Stomach smooth muscle (tissue), 2 donors: ENCODE results near the gene RSPO4.

Experiments used
- H3K27ac ChIP-seq: one replicate; pipeline ENCODE4 v1.7.0; 2013; ENCODE audit warnings: mild to moderate bottlenecking, low read length, inconsistent platforms
- H3K27me3 ChIP-seq, 2 donors: one replicate each; pipeline ENCODE4 v1.7.0; 2013; ENCODE audit warnings: low read length in 2 of 2; ENCODE audit not compliant: insufficient read depth in 2 of 2, control insufficient read depth in 1 of 2
- H3K36me3 ChIP-seq, 2 donors: one replicate each; pipeline ENCODE4 v1.7.0; 2013; ENCODE audit warnings: low read length in 2 of 2; ENCODE audit not compliant: control insufficient read depth in 2 of 2, insufficient read depth in 2 of 2
- H3K4me1 ChIP-seq: one replicate; pipeline ENCODE4 v1.7.0; 2013; ENCODE audit warnings: low read length; ENCODE audit not compliant: control insufficient read depth, insufficient read depth
- H3K4me3 ChIP-seq, 2 donors: one replicate each; pipeline ENCODE4 v1.7.0; 2013; ENCODE audit warnings: low read length in 2 of 2
- H3K9ac ChIP-seq, 2 donors: one replicate each; pipeline ENCODE4 v1.7.0; 2013; ENCODE audit warnings: low read length in 2 of 2, mild to moderate bottlenecking in 1 of 2
- H3K9me3 ChIP-seq, 2 donors: one replicate each; pipeline ENCODE4 v1.7.0; 2013; ENCODE audit warnings: low read length in 2 of 2; ENCODE audit not compliant: control insufficient read depth in 2 of 2
- donor health status: healthy.
- donor health status: Pancreatic carcinoma.

RSPO4 gene

GRCh38 chr20:1003920-1004697 is 2.0 kb upstream of the RSPO4 start:
- Histone ChIP-seq H3K9me3 (peaks cover 0 to 1% of the 10 kb centered on the region in 2 donors), H3K27ac (no peak overlapping the region), H3K4me3 (no peak overlapping the region), H3K4me1 (no peaks in the 10 kb centered on the region), H3K9ac (no peak overlapping the region), H3K36me3 (no peaks in the 10 kb centered on the region), H3K27me3 (peaks cover 28 to 35% of the 10 kb centered on the region in 2 donors)

- no peaks in the 10 kb centered on the region for H3K9me3 ChIP-seq
- H3K27me3 ChIP-seq: peaks cover 28 to 38% of the 10 kb centered on the region in 2 donors
- no peaks in the 10 kb centered on the region for H3K4me1 ChIP-seq
- no peak overlapping the region for H3K4me3 ChIP-seq
- no peak overlapping the region for H3K27ac ChIP-seq
- no peak overlapping the region for H3K9ac ChIP-seq
- H3K36me3 ChIP-seq: no peaks in the 10 kb centered on the region
Measured at GRCh38 chr20:1002682-1003561, 811 bp upstream of the RSPO4 start.

GRCh38 chr20:1001116-1001515 is 995 bp downstream of the RSPO4 start:
- Histone ChIP-seq H3K27ac (no peak overlapping the region), H3K36me3 (no peaks in the 10 kb centered on the region), H3K4me3 (no peak overlapping the region), H3K9ac (no peak overlapping the region), H3K27me3 (peaks cover 28 to 38% of the 10 kb centered on the region in 2 donors), H3K9me3 (no peaks in the 10 kb centered on the region), H3K4me1 (no peaks in the 10 kb centered on the region)

GRCh38 chr20:998231-998830 is 3.8 kb downstream of the RSPO4 start:
- H3K27me3 ChIP-seq: peaks cover 18 to 25% of the 10 kb centered on the region in 2 donors
- no peaks in the 10 kb centered on the region for H3K36me3 ChIP-seq
- no peak overlapping the region for H3K27ac ChIP-seq
- H3K9me3 ChIP-seq: no peaks in the 10 kb centered on the region
- no peak overlapping the region for H3K4me3 ChIP-seq
- H3K9ac ChIP-seq: no peak overlapping the region
- no peaks in the 10 kb centered on the region for H3K4me1 ChIP-seq

GRCh38 chr20:997486-997885 is 4.6 kb downstream of the RSPO4 start:
- Histone ChIP-seq H3K27ac (no peak overlapping the region), H3K27me3 (peaks cover 13 to 17% of the 10 kb centered on the region in 2 donors), H3K4me3 (no peak overlapping the region), H3K4me1 (no peaks in the 10 kb centered on the region), H3K9me3 (no peaks in the 10 kb centered on the region), H3K36me3 (no peaks in the 10 kb centered on the region), H3K9ac (no peak overlapping the region)

- H3K36me3 ChIP-seq: no peaks in the 10 kb centered on the region
- peaks cover 12 to 19% of the 10 kb centered on the region in 2 donors for H3K27me3 ChIP-seq
- H3K4me3 ChIP-seq: no peak overlapping the region
- no peaks in the 10 kb centered on the region for H3K9me3 ChIP-seq
- no peaks in the 10 kb centered on the region for H3K4me1 ChIP-seq
- H3K27ac ChIP-seq: no peak overlapping the region
- H3K9ac ChIP-seq: no peak overlapping the region
Measured at GRCh38 chr20:997016-997415, 5.1 kb downstream of the RSPO4 start.

- Histone ChIP-seq H3K9me3 (no peaks in the 10 kb centered on the region), H3K4me3 (no peak overlapping the region), H3K36me3 (no peaks in the 10 kb centered on the region), H3K4me1 (no peaks in the 10 kb centered on the region), H3K9ac (no peak overlapping the region), H3K27ac (no peak overlapping the region), H3K27me3 (peaks cover 8 to 19% of the 10 kb centered on the region in 2 donors)
Measured at GRCh38 chr20:995170-995569, 6.9 kb downstream of the RSPO4 start.

GRCh38 chr20:992801-993535 is 9.1 kb downstream of the RSPO4 start:
- no peaks in the 10 kb centered on the region for H3K36me3 ChIP-seq
- no peak overlapping the region for H3K27ac ChIP-seq
- H3K9ac ChIP-seq: no peak overlapping the region
- H3K27me3 ChIP-seq: peaks cover 13 to 20% of the 10 kb centered on the region in 2 donors
- no peak overlapping the region for H3K4me3 ChIP-seq
- no peaks in the 10 kb centered on the region for H3K9me3 ChIP-seq
- no peaks in the 10 kb centered on the region for H3K4me1 ChIP-seq

GRCh38 chr20:991850-992249 is 10.3 kb downstream of the RSPO4 start:
- no peak overlapping the region for H3K9ac ChIP-seq
- no peaks in the 10 kb centered on the region for H3K4me1 ChIP-seq
- H3K27ac ChIP-seq: no peak overlapping the region
- H3K27me3 ChIP-seq: peaks cover 13 to 23% of the 10 kb centered on the region in 2 donors
- H3K9me3 ChIP-seq: no peaks in the 10 kb centered on the region
- no peak overlapping the region for H3K4me3 ChIP-seq
- H3K36me3 ChIP-seq: no peaks in the 10 kb centered on the region

GRCh38 chr20:990293-990959 is 11.7 kb downstream of the RSPO4 start:
- no peak overlapping the region for H3K27ac ChIP-seq
- H3K27me3 ChIP-seq: peaks cover 21 to 30% of the 10 kb centered on the region in 2 donors
- H3K4me3 ChIP-seq: no peak overlapping the region
- H3K36me3 ChIP-seq: no peaks in the 10 kb centered on the region
- no peaks in the 10 kb centered on the region for H3K4me1 ChIP-seq
- no peak overlapping the region for H3K9ac ChIP-seq
- H3K9me3 ChIP-seq: no peaks in the 10 kb centered on the region
